Suppressor macrophage treated with lipopolysaccharide for 4 hours (primary cell): ENCODE results near the gene ULK4.
"Not testable (repeated sequence)": the region's sequence is repeated elsewhere in the genome, so short reads cannot be mapped to it uniquely, and the experiment has no call there.

Experiments
- DNase-seq: peaks from one replicate; pipeline ENCODE4 v3.0.0-alpha.2; 2020

ULK4 gene

DNA sequence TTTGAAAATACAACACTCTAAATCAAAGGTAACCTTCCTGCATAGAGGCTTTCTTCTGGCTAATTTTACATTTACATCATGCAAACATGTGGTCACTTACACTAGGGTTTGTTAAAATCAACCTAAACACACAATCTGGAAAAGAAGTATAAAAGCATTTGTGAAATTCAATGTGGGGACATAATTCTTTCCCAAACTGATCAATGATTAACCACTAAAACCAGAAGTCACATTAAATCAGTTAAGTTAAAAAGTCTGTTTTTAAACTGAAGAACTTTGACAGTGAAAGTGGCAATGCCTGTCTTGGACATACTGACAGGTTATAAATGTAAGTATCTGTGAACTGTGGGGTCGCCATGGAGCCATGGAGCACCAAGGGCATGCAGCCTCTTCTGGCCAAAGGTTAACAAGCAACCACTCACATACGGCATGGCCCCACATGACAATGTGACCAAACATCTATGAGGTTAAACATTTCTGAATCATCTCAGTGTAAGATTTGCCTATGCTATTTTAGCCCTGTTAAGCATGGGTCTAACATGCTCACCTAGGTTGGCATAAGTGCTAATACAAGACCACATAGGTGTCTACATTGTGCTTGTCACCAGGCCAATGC is 484.4 kb downstream of the ULK4 start:
- no peak for DNase-seq

DNA sequence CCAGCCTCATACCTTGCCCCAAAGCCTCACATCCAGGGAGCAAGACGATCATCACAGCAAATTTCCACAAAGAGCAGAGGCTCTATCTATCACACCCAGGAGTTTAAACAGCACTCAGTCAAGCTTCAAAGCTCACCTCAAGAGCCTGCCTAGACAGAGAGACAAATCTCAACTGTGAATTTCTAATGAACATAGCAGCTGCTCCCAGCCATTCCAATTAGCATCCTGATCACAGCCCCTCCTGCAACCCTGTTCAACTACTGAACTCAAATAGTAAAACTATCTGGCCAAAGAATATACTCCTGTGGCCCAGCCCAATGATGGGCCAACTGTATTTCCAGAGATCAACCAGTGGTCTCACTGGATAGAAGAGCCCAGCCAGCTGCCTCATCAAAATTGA is 492.8 kb downstream of the ULK4 start:
- DNase-seq = no peak

GRCh38 chr3:41467481-41467880 is 494.4 kb downstream of the ULK4 start:
- no peak for DNase-seq

DNA sequence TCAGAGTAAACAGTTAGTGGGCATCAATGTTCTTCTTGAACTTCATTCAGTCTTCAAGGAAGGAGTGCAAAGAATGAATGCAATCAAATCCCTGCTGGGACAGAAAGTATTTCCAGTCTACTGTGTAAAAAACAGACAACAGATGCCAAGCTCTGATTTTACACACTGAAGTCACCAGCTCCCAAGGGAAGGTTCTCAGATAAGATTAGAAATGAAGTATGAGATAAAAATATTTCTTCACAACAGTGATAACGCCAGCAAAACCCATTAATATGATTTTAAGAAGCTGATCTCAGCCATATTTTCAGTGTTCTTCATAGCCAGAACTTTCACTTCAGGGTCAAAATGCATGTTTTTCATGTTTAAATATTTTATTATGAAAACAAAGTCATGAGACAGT is 497.0 kb downstream of the ULK4 start:
- no peak for DNase-seq

DNA sequence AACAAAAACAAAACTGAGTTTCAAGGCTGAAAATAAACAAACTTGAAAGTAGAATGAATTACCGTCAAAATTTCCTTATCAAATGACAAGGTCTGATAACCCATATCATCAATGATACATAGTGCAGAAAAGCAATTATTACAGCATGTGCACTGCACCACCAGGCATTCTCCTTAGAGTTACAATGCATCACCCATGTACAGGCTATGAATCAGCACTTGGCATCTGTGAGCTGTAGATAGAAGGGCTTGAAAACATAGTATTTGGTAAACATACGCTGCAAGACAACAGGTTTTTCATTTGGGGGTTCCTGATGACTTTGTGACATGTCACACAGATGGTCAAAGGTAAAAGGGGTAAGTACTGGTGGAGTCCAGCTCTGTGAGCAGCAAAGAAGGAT is 497.5 kb downstream of the ULK4 start:
- DNase-seq = no peak

DNA sequence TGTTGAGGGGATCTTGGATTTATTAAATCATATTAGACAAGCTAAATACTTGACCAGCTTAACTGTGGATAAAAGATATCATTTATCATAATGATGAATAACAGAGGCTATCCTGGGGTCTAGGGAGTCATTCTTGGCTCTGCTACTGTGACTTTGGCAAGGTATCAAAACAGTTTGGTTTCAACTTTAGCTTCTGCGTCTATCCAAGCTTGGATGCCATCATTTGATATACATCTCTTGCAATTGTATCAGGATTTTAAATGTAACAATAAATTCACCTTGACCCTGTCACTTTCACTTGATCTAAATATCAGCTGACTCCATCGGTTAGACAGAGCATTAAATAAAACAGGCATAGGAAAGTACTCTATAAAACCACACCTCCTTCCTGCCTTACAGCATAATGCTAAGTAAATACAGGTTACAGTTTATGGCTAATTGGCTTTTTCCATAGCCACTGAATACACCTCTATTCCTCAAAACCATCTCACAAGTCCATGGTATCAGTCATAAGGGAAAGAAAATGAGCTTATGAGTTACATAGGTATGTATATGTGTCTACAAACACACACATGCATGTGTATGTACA is 499.7 kb downstream of the ULK4 start:
- DNase-seq = no peak

GRCh38 chr3:41460736-41461135 is 501.2 kb downstream of the ULK4 start:
- no peak for DNase-seq

GRCh38 chr3:41457176-41457575 is 504.7 kb downstream of the ULK4 start:
- no peak for DNase-seq

DNA sequence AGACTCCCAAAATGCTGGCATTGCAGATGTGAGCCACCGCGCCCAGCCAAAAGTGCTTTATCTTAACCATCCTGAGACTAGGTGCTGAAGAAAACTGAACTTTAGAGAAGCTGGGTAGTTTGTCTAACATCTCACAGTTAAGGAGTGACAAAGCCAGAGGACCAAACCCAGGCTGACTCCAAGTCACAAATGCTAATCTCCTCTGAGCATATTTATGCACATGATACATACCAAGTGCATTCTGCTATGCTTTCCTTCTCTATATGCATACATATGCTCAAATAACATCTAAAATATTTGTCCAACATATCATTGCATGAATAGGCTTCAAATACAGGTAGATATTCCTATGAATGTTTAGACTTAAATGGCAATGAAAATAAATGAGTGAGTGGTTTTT is 505.7 kb downstream of the ULK4 start:
- no peak for DNase-seq

DNA sequence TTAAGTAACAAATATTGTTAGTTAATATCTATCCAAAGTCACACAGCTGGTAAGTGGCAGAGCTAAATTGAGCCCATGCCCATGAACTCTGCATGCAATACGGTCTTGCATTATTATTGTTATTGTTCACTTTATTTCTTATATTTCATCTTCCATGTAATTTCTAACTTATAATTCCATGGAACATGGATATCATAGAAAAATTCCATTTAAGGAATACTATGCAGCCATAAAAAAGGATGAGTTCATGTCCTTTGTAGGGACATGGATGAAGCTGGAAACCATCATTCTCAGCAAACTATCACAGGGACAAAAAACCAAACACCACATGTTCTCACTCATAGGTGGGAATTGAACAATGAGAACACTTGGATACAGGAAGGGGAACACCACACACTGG is 508.3 kb downstream of the ULK4 start:
- not testable (repeated sequence) for DNase-seq

GRCh38 chr3:41450416-41451231 is 511.3 kb downstream of the ULK4 start:
- DNase-seq = no peak

- DNase-seq = no peak
Measured at GRCh38 chr3:41448396-41448795, 513.5 kb downstream of the ULK4 start.

DNA sequence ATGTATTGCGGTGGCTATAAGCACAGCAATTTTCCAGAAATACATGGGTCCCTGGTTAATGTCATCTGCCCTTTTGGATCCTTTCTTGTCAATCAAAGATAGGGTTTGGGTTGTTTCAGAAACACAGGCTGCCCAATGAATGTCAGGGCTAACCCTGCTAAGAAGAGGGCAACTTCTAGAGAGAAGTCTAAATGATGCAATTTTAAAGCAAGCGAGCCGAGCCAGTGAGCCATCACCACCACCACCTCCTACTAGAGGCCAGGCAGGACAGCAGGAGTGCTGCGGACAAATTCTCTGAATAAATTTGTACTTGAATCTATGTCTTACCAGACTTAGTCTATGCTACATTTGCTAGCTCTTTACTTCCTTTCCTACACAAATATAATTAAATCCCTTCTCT is 514.2 kb downstream of the ULK4 start:
- DNase-seq = no peak

GRCh38 chr3:41446316-41446715 is 515.6 kb downstream of the ULK4 start:
- DNase-seq = not testable (repeated sequence)

GRCh38 chr3:41441568-41441967 is 520.3 kb downstream of the ULK4 start:
- DNase-seq = no peak

GRCh38 chr3:41441139-41441538 is 520.8 kb downstream of the ULK4 start:
- DNase-seq = no peak

- DNase-seq = no peak
Measured at GRCh38 chr3:41436983-41437382, 524.9 kb downstream of the ULK4 start.

DNA sequence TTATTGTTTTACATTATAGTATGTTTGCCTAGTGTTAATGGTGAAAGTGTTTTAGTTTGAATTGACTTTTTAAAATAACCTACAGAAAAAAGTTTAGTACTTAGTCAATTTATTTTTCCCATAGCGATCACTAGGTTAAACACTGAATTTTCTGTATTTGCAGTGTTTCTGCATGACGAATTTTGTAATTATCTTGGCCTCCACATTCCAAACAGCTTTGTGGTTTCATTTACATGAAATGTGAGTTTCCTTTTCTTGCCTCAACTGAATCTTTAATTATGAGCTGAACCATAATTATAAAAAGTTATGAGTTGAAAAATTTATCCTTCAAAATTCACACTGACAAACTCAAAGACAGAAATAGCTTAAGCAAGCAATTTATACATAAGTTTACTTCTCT is 527.1 kb downstream of the ULK4 start:
- DNase-seq = no peak

GRCh38 chr3:41431386-41431785 is 530.5 kb downstream of the ULK4 start:
- DNase-seq = no peak

DNA sequence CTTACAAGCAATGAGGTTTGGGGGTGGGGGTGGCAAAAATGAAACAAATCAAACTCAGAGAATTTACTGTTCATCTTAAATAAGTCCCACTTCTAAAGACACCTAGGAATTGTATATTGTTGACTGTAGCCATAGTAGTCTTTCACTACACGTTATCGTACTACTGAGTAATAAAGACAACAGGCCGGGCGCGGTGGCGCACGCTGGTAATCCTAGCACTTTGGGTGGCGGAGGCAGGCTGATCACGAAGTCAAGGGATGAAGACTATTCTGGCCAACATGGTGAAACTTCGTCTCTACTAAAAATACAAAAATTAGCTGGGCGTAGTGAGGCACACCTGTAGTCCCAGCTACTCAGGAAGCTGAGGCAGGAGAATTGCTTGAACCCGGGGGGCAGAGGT is 531.0 kb downstream of the ULK4 start:
- no peak for DNase-seq

DNA sequence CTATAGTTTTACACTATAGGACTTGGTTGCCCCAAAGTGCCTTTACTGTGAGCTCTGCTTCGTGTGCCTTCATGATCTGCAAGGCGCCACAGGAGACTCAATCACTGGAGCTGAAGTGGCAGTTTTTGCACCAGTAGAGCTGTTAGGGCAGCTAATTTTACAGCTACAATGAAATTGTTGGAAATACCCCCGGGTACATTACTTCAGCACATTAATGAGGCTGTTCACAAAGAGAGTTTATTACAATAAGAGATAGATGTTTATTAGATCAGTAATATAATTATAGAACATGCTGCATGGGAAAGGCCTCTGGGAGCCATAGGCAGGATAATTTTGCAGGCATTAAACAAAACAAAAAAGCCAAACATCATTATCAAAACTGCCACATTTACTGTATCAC is 531.5 kb downstream of the ULK4 start:
- no peak for DNase-seq

GRCh38 chr3:41426485-41426884 is 535.4 kb downstream of the ULK4 start:
- DNase-seq = no peak

- no peak for DNase-seq
Measured at GRCh38 chr3:41424543-41425300, 537.2 kb downstream of the ULK4 start.

GRCh38 chr3:41419809-41420208 is 542.1 kb downstream of the ULK4 start:
- DNase-seq = peak; percentile 28
